Pancreas (tissue), 10 donors: ENCODE results near the gene PRXL2B. TPM values are rescaled to one million over a fixed set of nuclear protein-coding genes. Genes with fewer than 3 reads are reported as not detected.
"Not testable (repeated sequence)": the region's sequence is repeated elsewhere in the genome, so short reads cannot be mapped to it uniquely, and the experiment has no call there.

Source experiments
- ATAC-seq, 4 donors: fragments of 200-7000 bp; cut with Tn5 transposase; one replicate each; pipeline versions ENCODE4 v1.8.0 to v1.9.1; 2020; ENCODE audit warnings: mild to moderate bottlenecking in 4 of 4, moderate library complexity in 4 of 4
- DNase-seq, 6 donors: peaks; one replicate each; pipeline ENCODE4 v3.0.0-alpha.2; 2020
- FAIRE-seq: peaks from 2 replicates; lab custom pipeline; 2012; peaks lifted over from hg19 to GRCh38; lab: Jason Lieb, UNC
- H3K27ac ChIP-seq, 4 donors: fragments of 200-600 bp; sonication (generic); 1 replicate in 3 of 4; 2 replicates in 1 of 4; pipeline versions ENCODE4 v1.5.0 to v1.8.0; 2020
- H3K27me3 ChIP-seq, 4 donors: fragments of 200-600 bp; one replicate each; pipeline ENCODE4 v1.8.0; 2021
- H3K36me3 ChIP-seq, 3 donors: fragments of 200-600 bp; sonication (generic) in 1 of 3; one replicate each; pipeline versions ENCODE4 v1.5.0 to v1.8.0; 2020 to 2021
- H3K4me1 ChIP-seq, 3 donors: fragments of 200-600 bp; one replicate each; pipeline ENCODE4 v1.8.0; 2021
- H3K4me3 ChIP-seq, 4 donors: fragments of 200-600 bp; sonication (generic) in 2 of 4; one replicate each; pipeline versions ENCODE4 v1.5.0 to v1.8.0; 2020 to 2021
- H3K9me3 ChIP-seq, 4 donors: fragments of 200-600 bp; one replicate each; pipeline ENCODE4 v1.8.0; 2021
- CTCF ChIP-seq, 4 donors: fragments of 200-600 bp; sonication (generic) in 3 of 4; IDR thresholded peaks; one replicate each; pipeline versions ENCODE4 v1.5.0 to v1.8.0; 2021; ENCODE audit warnings: antibody characterized with exemption in 4 of 4
- whole genome bisulfite sequencing, 2 donors: extraction: QIAGEN DNeasy Blood & Tissue Kit; methylation state at CpG; one replicate each; pipeline ENCODE4 v1.1.7; 2013; 5-methylcytosine and 5-hydroxymethylcytosine counted together
- intact Hi-C, 3 donors: fragments of 100-400 bp; cut with DNase I; formaldehyde crosslinking; loops; one replicate each; pipeline versions ENCODE4 v1.11.1 to v1.14.2; 2022
- polyA plus RNA-seq, 2 donors: library from polyadenylated mRNA; stranded (reverse); fragments of 200-250 nt; gene quantifications; one replicate each; pipeline ENCODE4 v1.2.3, GENCODE V29; 2013
- total RNA-seq, 6 donors: library from RNA; stranded (reverse); fragmentation: NEBNext Ultra II Directional in 4 of 6; extraction: Animal tissue kit (Norgen Biotek cat#: 25700) in 4 of 6; gene quantifications; one replicate each; pipeline versions ENCODE4 v1.2.1 to v1.2.4, GENCODE V29; 2021 to 2023
- donor health status: healthy with polysubstance abuse.
- donor health status: DM: no; HTN: no; CAD: no; lungs with moderate emphysema.
- donor health status: DM: no; HTN: no; CAD: no.
- donor health status: control.
- donor health status: control.
- donor health status: Bipolar disorder and iron deficiency.
- donor health status: DM: yes; HTN: yes; CAD: no.
- donor health status: DM: no; HTN: no; CAD: no.
- donor health status: DM: no; HTN: no; CAD: no.
- donor health status: DM: yes; HTN: yes; CAD: no.

PRXL2B gene
- total and polyA plus RNA-seq, 8 donors = 3.3 to 16.4 (median 11.5) TPM

DNA sequence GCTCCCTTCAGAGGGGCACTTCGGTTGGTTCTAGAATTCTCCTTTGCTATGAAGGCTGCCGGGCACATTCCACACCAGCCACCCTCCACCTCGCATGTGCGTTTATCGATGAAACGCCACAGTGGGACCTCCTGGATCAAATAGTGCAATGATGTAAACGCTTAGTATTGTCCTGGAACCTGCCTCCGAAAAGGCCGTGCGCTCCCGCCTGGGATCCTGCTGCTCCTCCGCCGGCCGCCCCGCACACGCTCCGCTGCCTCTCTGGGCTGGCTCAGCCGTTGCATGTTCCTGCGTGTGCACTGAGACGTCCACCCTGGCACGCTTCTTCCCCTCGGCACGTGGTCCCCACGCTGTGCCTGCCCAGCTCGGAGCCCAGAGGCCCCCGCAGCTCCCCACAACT, 34.4 kb upstream of the PRXL2B start:
- Histone ChIP-seq H3K9me3 (no peaks in the 10 kb centered on the region), H3K27me3 (no peaks in the 10 kb centered on the region), H3K27ac (no peak overlapping the region), H3K4me3 (no peak overlapping the region), H3K36me3 (no peaks in the 10 kb centered on the region), H3K4me1 (peaks cover 6 to 22% (median 10%) of the 10 kb centered on the region in 3 donors)
- DNase-seq (no peak), FAIRE-seq (no peak), ATAC-seq (no peak)
- no peak for TF ChIP-seq CTCF (IDR thresholded peaks at IDR 0.05)
- WGBS, 2 donors = 77 to 89% methylated on average over 23 to 26 of the region's 26 CpGs
- intact Hi-C loops = no loop called here

DNA sequence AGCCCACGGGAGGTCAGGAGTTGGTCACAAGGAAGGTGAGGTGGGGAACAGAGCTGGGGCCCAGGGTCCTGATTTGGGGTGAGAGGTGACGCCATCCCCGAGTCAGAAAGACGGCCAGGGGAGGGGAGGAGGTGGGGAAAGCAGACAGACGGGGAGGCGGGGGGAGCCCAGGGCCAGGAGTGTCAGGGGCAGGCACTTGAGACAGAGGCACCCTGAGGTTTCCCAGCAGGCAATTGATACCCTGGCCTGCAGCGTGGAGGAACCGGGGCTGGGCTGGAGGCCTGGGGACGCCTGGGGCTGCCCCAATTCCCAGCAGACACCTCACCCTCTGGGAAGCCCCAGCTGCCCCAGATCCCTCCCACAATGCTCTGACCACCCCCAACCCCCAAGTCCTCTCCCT, 33.5 kb upstream of the PRXL2B start:
- H3K27ac ChIP-seq, FAIRE-seq, H3K36me3 ChIP-seq, H3K9me3 ChIP-seq, H3K27me3 ChIP-seq, ATAC-seq, H3K4me3 ChIP-seq, intact Hi-C loops: not testable (repeated sequence)
- 40 to 44% methylated on average over 5 to 8 of the region's 9 CpGs for WGBS, 2 donors
- peak in 2 of 6 donors; percentile 9 to 43 for DNase-seq
- peaks cover 5 to 15% (median 6%) of the 10 kb centered on the region in 3 donors for H3K4me1 ChIP-seq

DNA sequence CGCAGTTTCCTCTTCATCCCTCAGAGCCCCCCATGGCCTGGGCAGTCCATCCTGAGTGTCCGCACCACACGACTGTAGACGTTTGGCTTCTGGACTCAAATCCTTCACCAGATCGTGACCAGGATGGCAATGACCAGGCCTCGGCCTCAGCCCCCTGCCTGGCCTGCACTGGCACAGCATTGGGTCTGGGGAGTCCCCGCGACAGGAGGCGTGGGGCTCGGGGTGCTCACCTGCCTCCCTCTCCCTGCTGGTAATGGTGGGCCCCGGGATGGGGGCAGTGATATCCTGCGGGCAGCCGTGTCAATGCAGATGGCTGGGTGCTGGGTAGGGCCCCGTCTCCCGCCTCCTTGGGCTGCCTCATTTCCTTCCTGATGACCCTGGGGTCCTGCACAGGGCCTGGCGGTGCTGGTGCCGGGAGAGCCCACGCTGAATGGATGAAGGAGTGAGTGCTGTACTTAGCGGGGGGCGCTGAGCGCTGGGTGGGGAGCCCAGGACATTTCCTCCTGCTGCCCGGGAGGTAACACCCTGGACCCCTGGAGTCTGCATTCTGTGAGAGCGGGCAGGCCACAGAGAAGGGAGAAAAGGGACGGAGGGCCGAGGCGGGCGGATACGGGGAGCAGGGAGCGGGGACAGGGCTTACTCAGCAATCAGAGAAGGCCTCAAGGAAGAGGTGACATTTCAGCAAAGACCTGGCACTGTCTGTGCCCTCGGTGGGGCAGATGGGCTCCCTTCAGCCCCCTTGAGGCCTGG, 32.5 kb upstream of the PRXL2B start:
- FAIRE-seq = no peak
- no peaks in the 10 kb centered on the region for H3K36me3 ChIP-seq
- intact Hi-C loops = no loop called here
- H3K4me1 ChIP-seq = peaks cover 3 to 7% (median 3%) of the 10 kb centered on the region in 3 donors
- 78 to 82% methylated on average over 27 to 30 of the region's 30 CpGs for WGBS, 2 donors
- no peak for ATAC-seq
- H3K9me3 ChIP-seq = no peaks in the 10 kb centered on the region
- H3K27me3 ChIP-seq = no peaks in the 10 kb centered on the region
- no peak overlapping the region for H3K4me3 ChIP-seq
- no peak overlapping the region for H3K27ac ChIP-seq
- TF ChIP-seq CTCF (IDR thresholded peaks at IDR 0.05) = no peak
- DNase-seq = peak in 2 of 6 donors; percentile 34 to 64

DNA sequence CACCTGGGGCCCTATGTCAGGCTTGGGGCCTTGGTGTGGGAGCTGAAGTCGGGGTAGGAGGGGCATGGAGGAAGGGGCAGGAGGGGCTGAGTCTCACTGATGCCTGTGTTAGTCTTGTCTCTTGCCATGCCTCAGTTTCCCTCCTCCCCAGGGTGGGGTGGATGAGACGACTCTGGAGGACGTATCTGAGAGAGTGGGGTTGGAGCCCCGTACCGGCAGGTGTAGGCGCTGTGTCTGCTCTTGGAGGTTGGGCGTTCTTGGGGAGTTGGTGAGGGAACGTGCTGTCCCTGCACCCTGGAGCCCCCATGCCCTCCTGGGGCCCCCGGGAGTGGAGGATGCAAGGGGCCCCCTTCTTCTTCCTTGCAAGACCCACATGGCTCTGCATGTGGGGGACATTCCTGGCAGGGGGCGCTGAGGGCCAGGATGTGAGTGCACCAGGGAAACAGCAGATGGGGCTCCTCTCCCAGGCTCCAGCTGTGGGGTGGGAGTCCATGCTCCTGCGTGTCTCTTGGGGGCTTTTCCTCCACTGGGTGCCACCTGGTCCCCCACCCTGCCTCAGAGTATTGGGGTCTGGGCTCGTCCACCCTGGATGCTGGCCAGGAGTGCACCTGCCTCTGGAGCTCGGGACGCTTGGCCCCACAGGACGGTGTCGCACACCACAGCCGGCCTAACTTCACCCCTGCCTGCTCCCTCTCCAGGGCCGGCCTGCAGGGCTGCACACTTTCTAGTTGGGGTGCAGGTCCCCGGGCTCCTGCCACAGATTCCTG, 31.8 kb upstream of the PRXL2B start:
- no peak for FAIRE-seq
- no peak for TF ChIP-seq CTCF (IDR thresholded peaks at IDR 0.05)
- Histone ChIP-seq H3K4me3 (no peak overlapping the region), H3K27ac (peak overlapping the region in 2 of 4 donors; percentile 85), H3K4me1 (peaks cover 0 to 4% (median 0%) of the 10 kb centered on the region in 3 donors), H3K9me3 (no peaks in the 10 kb centered on the region), H3K36me3 (no peaks in the 10 kb centered on the region), H3K27me3 (no peaks in the 10 kb centered on the region)
- intact Hi-C loops = no loop called here
- 55 to 58% methylated on average over 19 of the region's 19 CpGs for WGBS, 2 donors
- DNase-seq = peak in 3 of 6 donors; percentile 37 to 68 (median 46)
- ATAC-seq = peak in 1 of 4 donors; percentile 15

- 17 to 27% methylated on average over 25 to 26 of the region's 26 CpGs for WGBS, 2 donors
- ATAC-seq (peak; percentile 35 to 72 (median 59)), FAIRE-seq (no peak), DNase-seq (peak; percentile 39 to 86 (median 70))
- H3K9me3 ChIP-seq = no peaks in the 10 kb centered on the region
- H3K4me3 ChIP-seq = peak overlapping the region; percentile 41 to 70 (median 54)
- TF ChIP-seq CTCF (IDR thresholded peaks at IDR 0.05) = no peak
- no peaks in the 10 kb centered on the region for H3K27me3 ChIP-seq
- intact Hi-C loops = no loop called here
- peaks cover 0 to 4% (median 0%) of the 10 kb centered on the region in 3 donors for H3K4me1 ChIP-seq
- no peaks in the 10 kb centered on the region for H3K36me3 ChIP-seq
- H3K27ac ChIP-seq = peak overlapping the region; percentile 37 to 85 (median 82)
Measured at GRCh38 chr1:2555634-2556276, 30.8 kb upstream of the PRXL2B start.
